ENCODE results near the gene AMER3. TPM values are rescaled to one million over a fixed set of nuclear protein-coding genes. Genes with fewer than 3 reads are reported as not detected.

AMER3 gene
- total and polyA plus RNA-seq, 2 of the 8 experiments (the other 6 are each of a cell fraction or from before 2014, with no cell fraction given), result 0.15 to 0.19 TPM

GRCh38 chr2:130778781-130779180, 23.4 kb downstream of the AMER3 start:
- WGBS, 2 experiments (ENCODE audit: extremely low coverage in 1 of 2, insufficient coverage in 1 of 2, insufficient read length in 1 of 2, insufficient replicate concordance in 2 of 2, low coverage in 1 of 2, low lambda C conversion rate in 2 of 2, missing lambda C conversion rate in 1 of 2), result 97% methylated on average over 5 of the region's 9 CpGs; no CpG with 5 or more reads in 1 of the 2 experiments
- no peak overlapping the region for H2AFZ ChIP-seq (ENCODE audit: low read length)
- H3K14ac ChIP-seq (ENCODE audit: insufficient read length), result no peak overlapping the region
- no peak overlapping the region for H4K91ac ChIP-seq (replicated peaks; ENCODE audit: insufficient read length, low read length)
- H2BK12ac ChIP-seq (ENCODE audit: low read depth, low read length), result no peak overlapping the region
- H2BK120ac ChIP-seq (replicated peaks; ENCODE audit: low read depth, low read length), result no peak overlapping the region
- no peaks in the 10 kb centered on the region for H4K20me1 ChIP-seq (replicated peaks in 1 of 2; ENCODE audit: control insufficient read depth in 1 of 2, insufficient read depth in 2 of 2, low read length in 2 of 2)
- no peak overlapping the region for H3K18ac ChIP-seq (ENCODE audit: extremely low read depth, low read length)
- no peaks in the 10 kb centered on the region for H3K79me2 ChIP-seq (ENCODE audit: control insufficient read depth in 1 of 2, insufficient read depth in 2 of 2, low read length in 2 of 2)
- DNase-seq (ENCODE audit: low read depth in 1 of 2, low spot score in 2 of 2) (no peak), FAIRE-seq (no peak)
- H2BK15ac ChIP-seq (ENCODE audit: low read length), result no peak overlapping the region
- H3K27me3 ChIP-seq (replicated peaks in 1 of 4; ENCODE audit: control insufficient read depth in 3 of 4, extremely low read depth in 1 of 4, insufficient read depth in 3 of 4, low read length in 3 of 4), result no peaks in the 10 kb centered on the region
- no peak overlapping the region for H3K56ac ChIP-seq (replicated peaks; ENCODE audit: insufficient read length, low read depth, low read length)
- no peak overlapping the region for H3K4ac ChIP-seq (replicated peaks; ENCODE audit: insufficient read length, low read depth, low read length)
- no peaks in the 10 kb centered on the region for H3K23me2 ChIP-seq (ENCODE audit: low read depth, low read length)
- H3K9me3 ChIP-seq (ENCODE audit: insufficient read depth in 2 of 2, low read depth in 1 of 2, low read length in 1 of 2), result no peaks in the 10 kb centered on the region
- no peak overlapping the region for H2BK20ac ChIP-seq (ENCODE audit: low read length)
- H2BK5ac ChIP-seq (ENCODE audit: low read depth, low read length), result no peak overlapping the region
- TF ChIP-seq GABPA (IDR thresholded peaks at IDR 0.05; ENCODE audit: borderline replicate concordance, insufficient read depth, low read length) (no peak), SIX5 (IDR thresholded peaks at IDR 0.05; ENCODE audit: low read depth, low read length) (no peak), EP300 (IDR thresholded peaks at IDR 0.05; ENCODE audit: borderline replicate concordance in 1 of 2, low read depth in 2 of 2, low read length in 2 of 2) (no peak), CEBPB (IDR thresholded peaks at IDR 0.05; ENCODE audit: low read depth, low read length) (no peak), EGR1 (IDR thresholded peaks at IDR 0.05; ENCODE audit: borderline replicate concordance, low read depth, low read length) (no peak), TAF1 (IDR thresholded peaks at IDR 0.05; ENCODE audit: low read depth, low read length) (no peak), SIRT6 (IDR thresholded peaks at IDR 0.05; ENCODE audit: low read length) (no peak), POLR2A (IDR thresholded peaks at IDR 0.05; ENCODE audit: control extremely low read depth in 1 of 2, low read depth in 2 of 2, low read length in 2 of 2) (no peak), BACH1 (IDR thresholded peaks at IDR 0.05; ENCODE audit: low read length) (no peak), ATF3 (IDR thresholded peaks at IDR 0.05; ENCODE audit: insufficient read depth, low read depth, low read length) (no peak), RNF2 (IDR thresholded peaks at IDR 0.05; ENCODE audit: borderline replicate concordance, low read depth, low read length, missing control alignments, poor library complexity, severe bottlenecking) (no peak), BCL11A (IDR thresholded peaks at IDR 0.05; ENCODE audit: low read depth in 2 of 2, low read length in 2 of 2) (no peak), KDM5A (IDR thresholded peaks at IDR 0.05; ENCODE audit: low read length) (no peak), KDM1A (IDR thresholded peaks at IDR 0.05; ENCODE audit: borderline replicate concordance, low read length) (no peak), JUND (IDR thresholded peaks at IDR 0.05; ENCODE audit: low read length) (no peak)
- H3K9ac ChIP-seq (replicated peaks in 1 of 4; ENCODE audit: extremely low read depth in 1 of 4, low read depth in 3 of 4, low read length in 3 of 4), result no peak overlapping the region
- H3K4me3 ChIP-seq (ENCODE audit: extremely low read depth in 1 of 4, insufficient read depth in 2 of 4, low read depth in 3 of 4, low read length in 4 of 4), result no peak overlapping the region
- H3K4me2 ChIP-seq (ENCODE audit: insufficient read depth in 1 of 2, low read depth in 2 of 2, low read length in 2 of 2), result no peak overlapping the region
- H2AK5ac ChIP-seq (ENCODE audit: low read depth, low read length), result no peak overlapping the region
- no peak overlapping the region for H3K27ac ChIP-seq (ENCODE audit: low read depth, low read length)
- POLR2A ChIA-PET (ENCODE audit: partially characterized antibody), result no interaction called here
- no peak overlapping the region for H4K5ac ChIP-seq (ENCODE audit: insufficient read length, low read depth, low read length)
- no peaks in the 10 kb centered on the region for H3K36me3 ChIP-seq (ENCODE audit: control insufficient read depth in 2 of 4, insufficient read depth in 4 of 4, low read length in 3 of 4)
- CTCF ChIA-PET (ENCODE audit: partially characterized antibody), result interaction anchor here (0.6 to 0.8 kb wide), 3 partner anchors 9 to 139 kb away, joined by 3 to 5 read pairs (median 3); no protein-coding TSS in a partner anchor
- H3K79me1 ChIP-seq (ENCODE audit: low read depth, low read length), result no peaks in the 10 kb centered on the region
- H4K8ac ChIP-seq (ENCODE audit: extremely low read depth, insufficient read depth, low read length), result no peak overlapping the region
- no peak overlapping the region for H3K23ac ChIP-seq (ENCODE audit: insufficient read length)
- H3K4me1 ChIP-seq (replicated peaks in 1 of 4; ENCODE audit: control insufficient read depth in 3 of 4, insufficient read depth in 4 of 4, low read length in 3 of 4), result no peaks in the 10 kb centered on the region

Measured in H1 (cell line).